HepG2 (cell line): ENCODE data around the gene TGFBI. TPM values are rescaled to one million over a fixed set of nuclear protein-coding genes. Genes with fewer than 3 reads are reported as not detected.

Experiments
- HNRNPH1 ChIP-seq: fragments of 200-400 bp; formaldehyde crosslinking; optimal IDR thresholded peaks from 2 replicates; pipeline ENCODE3; 2017; ENCODE audit warnings: mild to moderate bottlenecking, low read depth, low read length
- HOXA5 ChIP-seq: sonication (generic); formaldehyde crosslinking; IDR thresholded peaks from 2 replicates; pipeline ENCODE4 v1.4.0; 2020; ENCODE audit warnings: missing genetic modification reagents
- MATR3 ChIP-seq: sonication (generic); formaldehyde crosslinking; IDR thresholded peaks from 2 replicates; pipeline ENCODE4 v1.4.0; 2020; ENCODE audit warnings: missing genetic modification reagents
- PRPF4 ChIP-seq: fragments of 200-400 bp; formaldehyde crosslinking; IDR thresholded peaks from 2 replicates; pipeline ENCODE4 v1.6.1; 2016; ENCODE audit warnings: low read length, low read depth; ENCODE audit not compliant: poor library complexity, severe bottlenecking
- RFXANK ChIP-seq: IDR thresholded peaks from 2 replicates; pipeline ENCODE4 v1.6.1; 2016
- SP4 ChIP-seq: sonication (generic); formaldehyde crosslinking; IDR thresholded peaks from 2 replicates; pipeline ENCODE4 v1.8.1; 2023; ENCODE audit warnings: mild to moderate bottlenecking, missing genetic modification reagents
- U2AF2 ChIP-seq: fragments of 200-400 bp; formaldehyde crosslinking; IDR thresholded peaks from 2 replicates; pipeline ENCODE4 v1.6.1; 2017; ENCODE audit warnings: low read depth, mild to moderate bottlenecking, low read length
- YEATS4 ChIP-seq: sonication (generic); formaldehyde crosslinking; IDR thresholded peaks from 2 replicates; pipeline ENCODE4 v1.4.0; 2020; ENCODE audit warnings: missing genetic modification reagents, borderline replicate concordance
- ZNF180 ChIP-seq: sonication (generic); formaldehyde crosslinking; IDR thresholded peaks from 2 replicates; pipeline ENCODE4 v1.4.0; 2020; ENCODE audit warnings: low read depth, missing genetic modification reagents, borderline replicate concordance
- ZNF253 ChIP-seq: sonication (generic); formaldehyde crosslinking; IDR thresholded peaks from 2 replicates; pipeline ENCODE4 v1.8.0; 2022; ENCODE audit warnings: mild to moderate bottlenecking, missing genetic modification reagents, borderline replicate concordance
- ZNF431 ChIP-seq: sonication (generic); formaldehyde crosslinking; IDR thresholded peaks from 2 replicates; pipeline ENCODE4 v1.9.0; 2022; ENCODE audit warnings: missing genetic modification reagents, low read depth, mild to moderate bottlenecking, borderline replicate concordance
- ZNF629 ChIP-seq: sonication (generic); formaldehyde crosslinking; conservative IDR thresholded peaks from 2 replicates; pipeline ENCODE4 v1.5.0; 2020; ENCODE audit warnings: missing genetic modification reagents
- ZNF761 ChIP-seq: sonication (generic); formaldehyde crosslinking; conservative IDR thresholded peaks from 2 replicates; pipeline ENCODE4 v1.4.0; 2020; ENCODE audit warnings: mild to moderate bottlenecking, missing genetic modification reagents
- ZNF83 ChIP-seq: sonication (generic); formaldehyde crosslinking; IDR thresholded peaks from 2 replicates; pipeline ENCODE4 v1.4.0; 2020; ENCODE audit warnings: missing genetic modification reagents, mild to moderate bottlenecking, borderline replicate concordance
- polyA plus RNA-seq, 8 experiments: library from polyadenylated mRNA; depleted of rRNA in 3 of 8; stranded (reverse) in 7 of 8; unstranded in 1 of 8; fragments of >200 nt; fragmentation: Illumina TruSeq in 4 of 8; extraction: Trizol in 4 of 8; gene quantifications; 2 replicates each; pipeline versions ENCODE4 v1.2.1 to v1.2.3, GENCODE V29; 2011 to 2016; ENCODE audit warnings: low read depth in 4 of 8, missing spikeins in 1 of 8, mixed read lengths in 1 of 8; ENCODE audit not compliant: insufficient read depth in 1 of 8
- total RNA-seq, 5 experiments: library from RNA; depleted of rRNA; stranded (reverse); fragments of >200 nt; fragmentation: Illumina TruSeq; extraction: Trizol; gene quantifications; 2 replicates each; pipeline ENCODE4 v1.2.3, GENCODE V29; 2016; ENCODE audit warnings: low read depth in 1 of 5
- TF ChIP-seq, protein P1 (sequence below): sonication (generic); formaldehyde crosslinking; IDR thresholded peaks from 2 replicates; pipeline ENCODE4 v1.5.1; 2020; ENCODE audit warnings: missing genetic modification reagents, mild to moderate bottlenecking, borderline replicate concordance
- TF ChIP-seq, protein P2 (sequence below): sonication (generic); formaldehyde crosslinking; IDR thresholded peaks from 2 replicates; pipeline ENCODE4 v1.4.0; 2020; ENCODE audit warnings: missing genetic modification reagents; ENCODE audit errors: not compliant biosample characterization
- TF ChIP-seq, protein P3 (sequence below): IDR thresholded peaks from 2 replicates; pipeline ENCODE4 v1.6.1; 2016; ENCODE audit warnings: missing compliant biosample characterization, missing genetic modification reagents, borderline replicate concordance
- TF ChIP-seq, protein P4 (sequence below): sonication (generic); formaldehyde crosslinking; IDR thresholded peaks from 2 replicates; pipeline ENCODE4 v1.4.0; 2020; ENCODE audit warnings: missing genetic modification reagents

Gene TGFBI
- total and polyA plus RNA-seq, 2 of the 13 experiments (the other 11 are each of a cell fraction or from before 2014, with no cell fraction given): 275 to 457 TPM

DNA sequence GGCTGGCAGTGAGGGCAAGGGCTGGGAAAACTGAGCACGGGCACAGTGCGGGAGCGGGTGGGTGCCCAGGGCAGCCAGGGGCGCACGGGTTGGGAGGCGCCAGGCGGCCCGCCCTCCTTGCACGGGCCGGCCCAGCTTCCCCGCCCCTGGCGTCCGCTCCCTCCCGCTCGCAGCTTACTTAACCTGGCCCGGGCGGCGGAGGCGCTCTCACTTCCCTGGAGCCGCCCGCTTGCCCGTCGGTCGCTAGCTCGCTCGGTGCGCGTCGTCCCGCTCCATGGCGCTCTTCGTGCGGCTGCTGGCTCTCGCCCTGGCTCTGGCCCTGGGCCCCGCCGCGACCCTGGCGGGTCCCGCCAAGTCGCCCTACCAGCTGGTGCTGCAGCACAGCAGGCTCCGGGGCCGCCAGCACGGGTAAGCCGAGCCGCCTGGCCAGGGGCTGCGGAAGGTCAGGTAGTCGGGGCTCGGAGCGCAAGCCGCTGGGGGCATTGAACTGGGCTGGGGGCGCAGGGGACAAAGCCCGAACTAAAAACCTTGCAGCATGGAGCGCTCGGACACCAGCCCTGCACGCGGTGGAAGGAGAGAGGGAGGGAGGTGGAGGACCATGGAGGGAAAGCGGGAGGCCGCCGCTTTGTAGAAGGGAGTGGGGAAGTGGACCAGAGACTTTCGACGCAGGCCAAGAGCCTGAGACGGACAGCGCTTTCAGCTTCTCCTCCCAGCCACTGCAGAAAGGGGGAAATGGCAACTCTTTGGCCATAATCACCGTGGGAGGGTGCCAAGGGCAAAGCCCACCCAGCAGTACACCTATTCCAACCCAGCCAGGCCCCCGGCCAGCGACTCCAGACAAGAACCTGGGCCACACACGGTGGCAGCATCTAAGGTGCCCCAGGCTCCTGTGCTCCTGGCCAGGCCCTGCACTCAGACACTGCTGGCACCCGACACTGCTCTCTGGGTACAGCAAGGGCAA is at the start of gene TGFBI (continued):
- TF ChIP-seq, protein P1, sequence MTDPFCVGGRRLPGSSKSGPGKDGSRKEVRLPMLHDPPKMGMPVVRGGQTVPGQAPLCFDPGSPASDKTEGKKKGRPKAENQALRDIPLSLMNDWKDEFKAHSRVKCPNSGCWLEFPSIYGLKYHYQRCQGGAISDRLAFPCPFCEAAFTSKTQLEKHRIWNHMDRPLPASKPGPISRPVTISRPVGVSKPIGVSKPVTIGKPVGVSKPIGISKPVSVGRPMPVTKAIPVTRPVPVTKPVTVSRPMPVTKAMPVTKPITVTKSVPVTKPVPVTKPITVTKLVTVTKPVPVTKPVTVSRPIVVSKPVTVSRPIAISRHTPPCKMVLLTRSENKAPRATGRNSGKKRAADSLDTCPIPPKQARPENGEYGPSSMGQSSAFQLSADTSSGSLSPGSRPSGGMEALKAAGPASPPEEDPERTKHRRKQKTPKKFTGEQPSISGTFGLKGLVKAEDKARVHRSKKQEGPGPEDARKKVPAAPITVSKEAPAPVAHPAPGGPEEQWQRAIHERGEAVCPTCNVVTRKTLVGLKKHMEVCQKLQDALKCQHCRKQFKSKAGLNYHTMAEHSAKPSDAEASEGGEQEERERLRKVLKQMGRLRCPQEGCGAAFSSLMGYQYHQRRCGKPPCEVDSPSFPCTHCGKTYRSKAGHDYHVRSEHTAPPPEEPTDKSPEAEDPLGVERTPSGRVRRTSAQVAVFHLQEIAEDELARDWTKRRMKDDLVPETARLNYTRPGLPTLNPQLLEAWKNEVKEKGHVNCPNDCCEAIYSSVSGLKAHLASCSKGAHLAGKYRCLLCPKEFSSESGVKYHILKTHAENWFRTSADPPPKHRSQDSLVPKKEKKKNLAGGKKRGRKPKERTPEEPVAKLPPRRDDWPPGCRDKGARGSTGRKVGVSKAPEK: no peak
- TF ChIP-seq YEATS4 (CRISPR knock-in tag) (peak; percentile 78), MATR3 (CRISPR knock-in tag) (no peak), HNRNPH1 (no peak), HOXA5 (CRISPR knock-in tag) (0 out of 2 replicates have a peak, but pooled peaks have one; percentile 4), SP4 (peak; percentile 54; the same call in 1 of the 2 replicates), ZNF253 (CRISPR knock-in tag) (peak; percentile 52; the same call in 1 of the 2 replicates), ZNF629 (CRISPR knock-in tag) (no peak), ZNF431 (CRISPR knock-in tag) (peak; percentile 65; the same call in 1 of the 2 replicates), U2AF2 (no peak), PRPF4 (no peak), ZNF83 (CRISPR knock-in tag) (no peak), RFXANK (CRISPR knock-in tag) (no peak), ZNF180 (no peak), ZNF761 (CRISPR knock-in tag) (peak; percentile 80)
- TF ChIP-seq, protein P2, sequence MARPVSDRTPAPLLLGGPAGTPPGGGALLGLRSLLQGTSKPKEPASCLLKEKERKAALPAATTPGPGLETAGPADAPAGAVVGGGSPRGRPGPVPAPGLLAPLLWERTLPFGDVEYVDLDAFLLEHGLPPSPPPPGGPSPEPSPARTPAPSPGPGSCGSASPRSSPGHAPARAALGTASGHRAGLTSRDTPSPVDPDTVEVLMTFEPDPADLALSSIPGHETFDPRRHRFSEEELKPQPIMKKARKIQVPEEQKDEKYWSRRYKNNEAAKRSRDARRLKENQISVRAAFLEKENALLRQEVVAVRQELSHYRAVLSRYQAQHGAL: peak; percentile 67
- TF ChIP-seq, protein P3, sequence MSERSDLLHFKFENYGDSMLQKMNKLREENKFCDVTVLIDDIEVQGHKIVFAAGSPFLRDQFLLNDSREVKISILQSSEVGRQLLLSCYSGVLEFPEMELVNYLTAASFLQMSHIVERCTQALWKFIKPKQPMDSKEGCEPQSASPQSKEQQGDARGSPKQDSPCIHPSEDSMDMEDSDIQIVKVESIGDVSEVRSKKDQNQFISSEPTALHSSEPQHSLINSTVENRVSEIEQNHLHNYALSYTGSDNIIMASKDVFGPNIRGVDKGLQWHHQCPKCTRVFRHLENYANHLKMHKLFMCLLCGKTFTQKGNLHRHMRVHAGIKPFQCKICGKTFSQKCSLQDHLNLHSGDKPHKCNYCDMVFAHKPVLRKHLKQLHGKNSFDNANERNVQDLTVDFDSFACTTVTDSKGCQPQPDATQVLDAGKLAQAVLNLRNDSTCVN (CRISPR knock-in tag): peak; percentile 50; the same call in 1 of the 2 replicates
- TF ChIP-seq, protein P4, sequence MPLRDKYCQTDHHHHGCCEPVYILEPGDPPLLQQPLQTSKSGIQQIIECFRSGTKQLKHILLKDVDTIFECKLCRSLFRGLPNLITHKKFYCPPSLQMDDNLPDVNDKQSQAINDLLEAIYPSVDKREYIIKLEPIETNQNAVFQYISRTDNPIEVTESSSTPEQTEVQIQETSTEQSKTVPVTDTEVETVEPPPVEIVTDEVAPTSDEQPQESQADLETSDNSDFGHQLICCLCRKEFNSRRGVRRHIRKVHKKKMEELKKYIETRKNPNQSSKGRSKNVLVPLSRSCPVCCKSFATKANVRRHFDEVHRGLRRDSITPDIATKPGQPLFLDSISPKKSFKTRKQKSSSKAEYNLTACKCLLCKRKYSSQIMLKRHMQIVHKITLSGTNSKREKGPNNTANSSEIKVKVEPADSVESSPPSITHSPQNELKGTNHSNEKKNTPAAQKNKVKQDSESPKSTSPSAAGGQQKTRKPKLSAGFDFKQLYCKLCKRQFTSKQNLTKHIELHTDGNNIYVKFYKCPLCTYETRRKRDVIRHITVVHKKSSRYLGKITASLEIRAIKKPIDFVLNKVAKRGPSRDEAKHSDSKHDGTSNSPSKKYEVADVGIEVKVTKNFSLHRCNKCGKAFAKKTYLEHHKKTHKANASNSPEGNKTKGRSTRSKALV: peak; percentile 98
